Globus pallidus (tissue), 1 donor: ENCODE data around the gene LDAH.

Experiments
- DNase-seq: peaks from one replicate; pipeline ENCODE4 v3.0.0-alpha.2; 2015; ENCODE audit warnings: low spot score

The LDAH gene

GRCh38 chr2:20635675-20636584 is 187.0 kb downstream of the LDAH start:
- DNase-seq, result peak; percentile 83

GRCh38 chr2:20635113-20635510 is 187.8 kb downstream of the LDAH start:
- no peak for DNase-seq

GRCh38 chr2:20634507-20635112 is 188.3 kb downstream of the LDAH start:
- DNase-seq, result no peak
